HG03097 (cell line): ENCODE results near the gene ANKRD28.

Experiments used
- ATAC-seq: cut with Tn5 transposase; IDR thresholded peaks from one replicate; pipeline ENCODE4 v1.9.1; 2021; ENCODE audit not compliant: unreplicated experiment, low FRiP score

ANKRD28 gene

GRCh38 chr3:15676259-15676658 lies 121.5 kb downstream of the ANKRD28 start:
- ATAC-seq: no peak

- no peak for ATAC-seq
Measured at GRCh38 chr3:15673536-15673935, 124.2 kb downstream of the ANKRD28 start.

- no peak for ATAC-seq
Measured at GRCh38 chr3:15667484-15667883, 130.3 kb downstream of the ANKRD28 start.

GRCh38 chr3:15666277-15666676 lies 131.5 kb downstream of the ANKRD28 start:
- ATAC-seq: no peak

- ATAC-seq: no peak
Measured at GRCh38 chr3:15665510-15666150, 132.1 kb downstream of the ANKRD28 start.

- no peak for ATAC-seq
Measured at GRCh38 chr3:15664144-15664543, 133.6 kb downstream of the ANKRD28 start.

GRCh38 chr3:15660055-15660935 lies 137.5 kb downstream of the ANKRD28 start:
- ATAC-seq: no peak

GRCh38 chr3:15659254-15659975 lies 138.4 kb downstream of the ANKRD28 start:
- no peak for ATAC-seq

GRCh38 chr3:15657016-15657415 lies 140.8 kb downstream of the ANKRD28 start:
- ATAC-seq: no peak

GRCh38 chr3:15656342-15656741 lies 141.4 kb downstream of the ANKRD28 start:
- no peak for ATAC-seq

GRCh38 chr3:15654891-15655290 lies 142.9 kb downstream of the ANKRD28 start:
- ATAC-seq: no peak

- ATAC-seq: no peak
Measured at GRCh38 chr3:15654127-15654526, 143.7 kb downstream of the ANKRD28 start.

GRCh38 chr3:15653321-15653720 lies 144.5 kb downstream of the ANKRD28 start:
- ATAC-seq: no peak

GRCh38 chr3:15651396-15651795 lies 146.4 kb downstream of the ANKRD28 start:
- no peak for ATAC-seq

- no peak for ATAC-seq
Measured at GRCh38 chr3:15649858-15650257, 147.9 kb downstream of the ANKRD28 start.

- no peak for ATAC-seq
Measured at GRCh38 chr3:15649341-15649740, 148.4 kb downstream of the ANKRD28 start.

GRCh38 chr3:15647611-15648167 lies 150.1 kb downstream of the ANKRD28 start:
- ATAC-seq: peak; percentile 87

- ATAC-seq: no peak
Measured at GRCh38 chr3:15646851-15647511, 150.8 kb downstream of the ANKRD28 start.

GRCh38 chr3:15645740-15646501 lies 151.9 kb downstream of the ANKRD28 start:
- no peak for ATAC-seq

GRCh38 chr3:15645246-15645645 lies 152.5 kb downstream of the ANKRD28 start:
- ATAC-seq: no peak
